Loucy (cell line): ENCODE data around the gene MAP7D1.

Experiments used
- H2AFZ ChIP-seq: fragments of 200-600 bp; sonication (generic); 2 replicates; pipeline ENCODE4 v1.6.0; 2016; ENCODE audit warnings: antibody characterized with exemption, mild to moderate bottlenecking, low read length, moderate library complexity
- H3F3A ChIP-seq: fragments of 200-600 bp; 2 replicates; pipeline ENCODE4 v1.6.0; 2016; ENCODE audit warnings: antibody characterized with exemption, low read depth, mild to moderate bottlenecking
- H3K27me3 ChIP-seq: fragments of 200-600 bp; sonication (generic); 2 replicates; pipeline ENCODE4 v1.6.1; 2014; ENCODE audit warnings: low read length, mild to moderate bottlenecking; ENCODE audit not compliant: insufficient read depth, poor library complexity, severe bottlenecking
- H3K36me3 ChIP-seq: fragments of 200-600 bp; sonication (generic); 2 replicates; pipeline ENCODE4 v1.6.1; 2016; ENCODE audit warnings: low read length; ENCODE audit not compliant: insufficient read depth
- H3K4me1 ChIP-seq: fragments of 200-600 bp; sonication (generic); 2 replicates; pipeline ENCODE4 v1.5.1; 2014; ENCODE audit warnings: low read length, mild to moderate bottlenecking; ENCODE audit not compliant: insufficient read depth, poor library complexity, severe bottlenecking
- H3K4me2 ChIP-seq: fragments of 200-600 bp; sonication (generic); 2 replicates; pipeline ENCODE4 v1.6.0; 2014; ENCODE audit warnings: antibody characterized with exemption, low read length, low read depth, mild to moderate bottlenecking; ENCODE audit not compliant: poor library complexity, severe bottlenecking
- H3K4me3 ChIP-seq: fragments of 200-600 bp; sonication (generic); 2 replicates; pipeline ENCODE4 v1.5.1; 2014; ENCODE audit warnings: low read length, mild to moderate bottlenecking, mixed read lengths; ENCODE audit not compliant: poor library complexity, severe bottlenecking
- H3K79me2 ChIP-seq: fragments of 200-600 bp; sonication (generic); 2 replicates; pipeline ENCODE4 v1.6.1; 2014; ENCODE audit warnings: low read length; ENCODE audit not compliant: insufficient read depth
- H3K9ac ChIP-seq: fragments of 200-600 bp; sonication (generic); 2 replicates; pipeline ENCODE4 v1.6.0; 2014; ENCODE audit warnings: mild to moderate bottlenecking, low read depth, low read length, moderate library complexity; ENCODE audit not compliant: poor library complexity, severe bottlenecking
- H3K9me2 ChIP-seq: fragments of 200-600 bp; sonication (generic); replicated peaks from 2 replicates; pipeline ENCODE4 v1.6.1; 2016; ENCODE audit warnings: low read depth, low read length, mixed read lengths
- H3K9me3 ChIP-seq: fragments of 200-600 bp; sonication (generic); 2 replicates; pipeline ENCODE4 v1.6.1; 2014; ENCODE audit warnings: mild to moderate bottlenecking, antibody characterized with exemption, low read length, low read depth; ENCODE audit not compliant: insufficient read depth
- H4K20me1 ChIP-seq: fragments of 200-600 bp; sonication (generic); 2 replicates; pipeline ENCODE4 v1.6.0; 2014; ENCODE audit warnings: antibody characterized with exemption, low read length, mild to moderate bottlenecking; ENCODE audit not compliant: insufficient read depth, poor library complexity, severe bottlenecking
- CTCF ChIP-seq: fragments of 200-600 bp; sonication (generic); conservative IDR thresholded peaks from 2 replicates; pipeline ENCODE4 v1.5.1; 2014; ENCODE audit warnings: mild to moderate bottlenecking, antibody characterized with exemption, low read length
- EZH2phosphoT487 ChIP-seq: fragments of 200-600 bp; IDR thresholded peaks from 2 replicates; pipeline ENCODE4 v1.6.1; 2018; ENCODE audit warnings: antibody characterized with exemption, mild to moderate bottlenecking, moderate library complexity, borderline replicate concordance

Gene MAP7D1

DNA sequence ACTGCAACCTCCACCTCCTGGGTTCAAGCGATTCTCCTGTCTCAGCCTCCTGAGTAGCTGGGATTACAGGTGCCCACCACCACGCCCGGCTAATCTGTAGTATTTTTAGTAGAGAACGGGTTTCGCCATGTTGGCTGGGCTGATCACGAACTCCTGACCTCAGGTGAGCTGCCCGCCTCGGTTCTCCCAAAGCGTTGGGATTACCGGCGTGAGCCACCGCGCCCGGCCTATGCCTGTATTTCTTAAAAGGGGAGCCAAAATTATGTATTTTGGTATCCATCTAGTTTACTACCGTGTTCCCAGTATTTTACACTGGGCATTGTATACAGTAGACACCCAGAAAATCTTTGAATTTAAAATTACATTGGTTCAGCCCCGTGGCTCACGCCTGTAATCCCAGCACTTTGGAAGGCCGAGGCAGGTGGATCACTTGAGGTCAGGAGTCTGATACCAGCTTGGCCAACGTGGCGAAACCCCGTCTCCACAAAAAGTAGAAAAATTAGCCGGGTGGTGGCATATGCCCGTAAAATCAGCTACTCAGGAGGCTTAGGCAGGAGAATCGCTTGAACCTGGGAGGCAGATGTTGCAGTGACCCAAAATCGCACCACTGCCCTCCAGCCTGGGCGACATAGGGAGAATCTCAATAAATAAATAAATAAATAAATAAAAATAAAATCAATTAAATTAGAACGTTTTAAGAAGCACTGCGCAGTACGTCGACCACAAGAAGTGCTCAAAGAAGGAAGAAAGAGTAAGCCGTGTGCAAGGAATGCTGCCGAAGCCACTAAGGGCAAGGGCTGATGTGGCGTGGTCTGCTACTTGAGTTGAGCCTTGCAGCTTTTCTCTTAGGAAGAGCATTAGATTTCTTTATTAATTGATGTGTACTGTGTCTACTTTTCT lies 66.8 kb downstream of the MAP7D1 start:
- H3K4me3 ChIP-seq = peak overlapping the region; percentile 88
- H2AFZ ChIP-seq = peak overlapping the region; percentile 95
- peak overlapping the region; percentile 86 for H3K9ac ChIP-seq

GRCh38 chr1:36223381-36223995 lies 67.5 kb downstream of the MAP7D1 start:
- TF ChIP-seq CTCF = no peak
- TF ChIP-seq EZH2phosphoT487 = no peak
- Histone ChIP-seq H3K4me3 (peak overlapping the region; percentile 88), H3K36me3 (no peaks in the 10 kb centered on the region), H2AFZ (peak overlapping the region; percentile 95), H3F3A (peaks cover 4% of the 10 kb centered on the region; the same call in 1 of the 2 replicates), H3K9me2 (no peaks in the 10 kb centered on the region), H3K27me3 (no peaks in the 10 kb centered on the region), H4K20me1 (peaks cover 34% of the 10 kb centered on the region), H3K4me2 (peak overlapping the region; percentile 79), H3K4me1 (peaks cover 26% of the 10 kb centered on the region), H3K9me3 (no peaks in the 10 kb centered on the region), H3K79me2 (peaks cover 39% of the 10 kb centered on the region), H3K9ac (peak overlapping the region; percentile 86)

More for the DNA sequence above, 66.8 kb downstream of the MAP7D1 start:
- no peaks in the 10 kb centered on the region for H3K27me3 ChIP-seq
- peaks cover 4% of the 10 kb centered on the region; the same call in 1 of the 2 replicates for H3F3A ChIP-seq
- H3K9me2 ChIP-seq = no peaks in the 10 kb centered on the region
- TF ChIP-seq CTCF = no peak
- no peak for TF ChIP-seq EZH2phosphoT487
- H3K36me3 ChIP-seq = no peaks in the 10 kb centered on the region
- H3K4me2 ChIP-seq = peak overlapping the region; percentile 79
- H3K79me2 ChIP-seq = peaks cover 32% of the 10 kb centered on the region
- H3K9me3 ChIP-seq = no peaks in the 10 kb centered on the region
- H3K4me1 ChIP-seq = peaks cover 26% of the 10 kb centered on the region
- H4K20me1 ChIP-seq = peaks cover 31% of the 10 kb centered on the region

- no peaks in the 10 kb centered on the region for H3K36me3 ChIP-seq
- H3K27me3 ChIP-seq = no peaks in the 10 kb centered on the region
- H3K9me3 ChIP-seq = no peaks in the 10 kb centered on the region
- H3K9me2 ChIP-seq = no peaks in the 10 kb centered on the region
- H3K4me1 ChIP-seq = peaks cover 26% of the 10 kb centered on the region
- TF ChIP-seq CTCF (no peak), EZH2phosphoT487 (no peak)
- peaks cover 39% of the 10 kb centered on the region for H4K20me1 ChIP-seq
- peaks cover 45% of the 10 kb centered on the region for H3K79me2 ChIP-seq
- peak within 1 kb of the TSS; percentile 97 for H3K9ac ChIP-seq
- H2AFZ ChIP-seq = peak within 1 kb of the TSS; percentile 95
- H3K4me3 ChIP-seq = peak within 1 kb of the TSS; percentile 100
- peaks cover 4% of the 10 kb centered on the region; the same call in 1 of the 2 replicates for H3F3A ChIP-seq
- H3K4me2 ChIP-seq = peak within 1 kb of the TSS; percentile 90
These were observed 68.1 kb downstream of the MAP7D1 start, which contains the start of gene THRAP3 for GRCh38 chr1:36223996-36224536. Gene THRAP3, plus strand, starts transcription at chr1:36224443. Its CDS starts 58,121 bp downstream, at chr1:36282564.
